Endodermal cell (in vitro differentiated cells): ENCODE data around the gene ATL3. TPM values are rescaled to one million over a fixed set of nuclear protein-coding genes. Genes with fewer than 3 reads are reported as not detected.
"Not testable (repeated sequence)": the region's sequence is repeated elsewhere in the genome, so short reads cannot be mapped to it uniquely, and the experiment has no call there.

Experiments used
- DNase-seq: peaks from one replicate; pipeline ENCODE4 v3.0.0-alpha.2; 2017
- H3K27ac ChIP-seq: 2 replicates; pipeline ENCODE4 v1.5.1; 2013; ENCODE audit warnings: mild to moderate bottlenecking, low read depth, low read length, moderate library complexity
- H3K27me3 ChIP-seq: 2 replicates; pipeline ENCODE4 v1.6.1; 2013; ENCODE audit warnings: mild to moderate bottlenecking, low read length, moderate library complexity; ENCODE audit not compliant: insufficient read depth, control insufficient read depth, poor library complexity, severe bottlenecking
- H3K36me3 ChIP-seq: 2 replicates; pipeline ENCODE4 v1.7.0; 2013; ENCODE audit warnings: mild to moderate bottlenecking, low read length, moderate library complexity; ENCODE audit not compliant: control insufficient read depth, insufficient read depth
- H3K4me1 ChIP-seq: one replicate; pipeline ENCODE4 v1.7.0; 2013; ENCODE audit warnings: low read length; ENCODE audit not compliant: control insufficient read depth, insufficient read depth
- H3K4me3 ChIP-seq: 2 replicates; pipeline ENCODE4 v1.5.1; 2013; ENCODE audit warnings: mild to moderate bottlenecking, low read length, moderate library complexity
- H3K9ac ChIP-seq: 2 replicates; pipeline ENCODE4 v1.6.1; 2013; ENCODE audit warnings: mild to moderate bottlenecking, low read length, moderate library complexity; ENCODE audit not compliant: poor library complexity, severe bottlenecking; ENCODE audit errors: extremely low read depth
- H3K9me3 ChIP-seq: 2 replicates; pipeline ENCODE4 v1.6.1; 2013; ENCODE audit warnings: mild to moderate bottlenecking, low read length, moderate library complexity; ENCODE audit not compliant: control insufficient read depth
- H3K27ac Mint-ChIP-seq: 2 replicates; pipeline ENCODE4 v1.8.0; 2020; ENCODE audit warnings: mixed read lengths
- H3K27me3 Mint-ChIP-seq: 2 replicates; pipeline ENCODE4 v1.8.0; 2021; ENCODE audit warnings: mild to moderate bottlenecking, mixed read lengths; ENCODE audit not compliant: insufficient read depth
- H3K36me3 Mint-ChIP-seq: 2 replicates; pipeline ENCODE4 v1.8.0; 2020; ENCODE audit warnings: low read depth, mixed read lengths
- H3K4me1 Mint-ChIP-seq: 2 replicates; pipeline ENCODE4 v1.8.0; 2020; ENCODE audit warnings: mixed read lengths
- H3K4me3 Mint-ChIP-seq: 2 replicates; pipeline ENCODE4 v1.8.0; 2020; ENCODE audit warnings: mild to moderate bottlenecking, moderate library complexity, mixed read lengths
- H3K9me3 Mint-ChIP-seq: 2 replicates; pipeline ENCODE4 v1.8.0; 2020; ENCODE audit warnings: mild to moderate bottlenecking, mixed read lengths
- WGBS, 2 experiments: methylation state at CpG; one replicate each; pipeline versions ENCODE4 v1.1.5 to v1.1.7; 2013; ENCODE audit warnings: missing lambda C conversion rate in 2 of 2, mixed read lengths in 1 of 2; ENCODE audit not compliant: insufficient coverage in 1 of 2, insufficient read length in 1 of 2; 5-methylcytosine and 5-hydroxymethylcytosine counted together
- total RNA-seq, 2 donors: library from RNA; stranded (reverse); fragmentation: NEBNext Ultra II Directional in 1 of 2; extraction: Animal tissue kit (Norgen Biotek cat#: 25700) in 1 of 2; gene quantifications; 2 replicates in 1 of 2; 3 replicates in 1 of 2; pipeline ENCODE4 v1.2.1, GENCODE V29; 2021
- TF ChIP-seq, protein P1 (sequence below): fragments of 200-600 bp; sonication (generic); conservative IDR thresholded peaks from 2 replicates; pipeline ENCODE4 v1.5.0; 2021; ENCODE audit warnings: antibody characterized with exemption, mild to moderate bottlenecking

The ATL3 gene
- total RNA-seq, 2 donors from 2014 or later, result 33.8 to 38.0 TPM

DNA sequence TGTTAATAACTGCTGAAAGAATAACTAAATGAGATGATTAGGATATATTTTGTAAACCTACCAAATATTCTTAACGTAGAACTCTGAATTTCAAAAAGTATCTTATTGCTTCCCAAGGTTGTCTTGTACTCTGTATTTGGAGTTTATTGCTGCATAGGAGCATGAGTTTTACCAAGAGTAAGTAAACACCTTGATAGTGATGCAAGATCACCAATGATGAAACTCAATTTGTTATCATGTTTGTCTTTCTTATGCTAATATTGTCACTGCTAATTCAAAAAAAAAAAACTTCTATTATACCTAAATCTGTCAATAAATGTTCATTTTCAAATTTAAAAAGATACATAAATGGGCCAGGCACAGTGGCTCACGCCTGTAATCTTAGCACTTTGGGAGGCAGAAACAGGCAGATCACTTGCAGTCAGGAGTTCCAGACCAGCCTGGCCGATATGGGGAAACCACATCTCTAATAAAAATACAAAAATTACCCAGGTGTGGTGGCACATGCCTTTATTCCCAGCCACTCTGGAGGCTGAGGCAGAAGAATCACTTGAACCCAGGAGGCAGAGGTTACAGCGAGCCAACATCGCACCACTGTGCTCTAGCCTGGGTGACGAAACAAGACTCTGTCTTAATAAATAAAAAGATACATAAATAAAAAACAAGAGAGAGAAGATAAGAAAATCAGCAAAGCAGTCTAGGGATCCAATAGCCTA, 84.6 kb downstream of the ATL3 start:
- no peaks in the 10 kb centered on the region for H3K27me3 ChIP-seq
- H3K9me3 ChIP-seq, result peaks cover 21% of the 10 kb centered on the region
- H3K36me3 Mint-ChIP-seq, result peaks cover 52% of the 10 kb centered on the region
- H3K4me3 ChIP-seq, result no peak overlapping the region
- no peak overlapping the region for H3K27ac Mint-ChIP-seq
- H3K9me3 Mint-ChIP-seq, result peaks cover 16% of the 10 kb centered on the region
- WGBS, 2 experiments, result 90 to 97% methylated on average over 2 to 6 of the region's 6 CpGs
- no peak for DNase-seq
- no peak overlapping the region for H3K27ac ChIP-seq
- H3K4me3 Mint-ChIP-seq, result no peak overlapping the region
- no peaks in the 10 kb centered on the region for H3K4me1 ChIP-seq
- no peak overlapping the region for H3K9ac ChIP-seq
- TF ChIP-seq, protein P1, sequence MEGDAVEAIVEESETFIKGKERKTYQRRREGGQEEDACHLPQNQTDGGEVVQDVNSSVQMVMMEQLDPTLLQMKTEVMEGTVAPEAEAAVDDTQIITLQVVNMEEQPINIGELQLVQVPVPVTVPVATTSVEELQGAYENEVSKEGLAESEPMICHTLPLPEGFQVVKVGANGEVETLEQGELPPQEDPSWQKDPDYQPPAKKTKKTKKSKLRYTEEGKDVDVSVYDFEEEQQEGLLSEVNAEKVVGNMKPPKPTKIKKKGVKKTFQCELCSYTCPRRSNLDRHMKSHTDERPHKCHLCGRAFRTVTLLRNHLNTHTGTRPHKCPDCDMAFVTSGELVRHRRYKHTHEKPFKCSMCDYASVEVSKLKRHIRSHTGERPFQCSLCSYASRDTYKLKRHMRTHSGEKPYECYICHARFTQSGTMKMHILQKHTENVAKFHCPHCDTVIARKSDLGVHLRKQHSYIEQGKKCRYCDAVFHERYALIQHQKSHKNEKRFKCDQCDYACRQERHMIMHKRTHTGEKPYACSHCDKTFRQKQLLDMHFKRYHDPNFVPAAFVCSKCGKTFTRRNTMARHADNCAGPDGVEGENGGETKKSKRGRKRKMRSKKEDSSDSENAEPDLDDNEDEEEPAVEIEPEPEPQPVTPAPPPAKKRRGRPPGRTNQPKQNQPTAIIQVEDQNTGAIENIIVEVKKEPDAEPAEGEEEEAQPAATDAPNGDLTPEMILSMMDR, result no peak
- no peaks in the 10 kb centered on the region for H3K27me3 Mint-ChIP-seq
- peaks cover 14% of the 10 kb centered on the region for H3K36me3 ChIP-seq
- H3K4me1 Mint-ChIP-seq, result no peaks in the 10 kb centered on the region

DNA sequence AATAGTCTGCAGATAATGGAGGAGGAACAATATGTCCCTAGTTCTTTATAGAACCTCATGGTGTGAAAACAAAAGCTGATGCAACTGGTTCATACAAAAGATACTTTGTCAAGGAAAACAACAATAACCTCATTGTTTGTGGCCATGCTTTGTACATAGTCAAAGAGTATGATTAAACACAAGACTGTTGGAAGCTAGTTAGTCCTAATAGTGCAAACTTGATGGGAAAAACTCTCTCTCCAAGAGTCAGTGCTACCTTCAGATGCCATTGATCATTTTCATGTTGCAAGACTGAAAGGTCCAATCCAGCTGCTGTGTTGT, 87.9 kb downstream of the ATL3 start:
- H3K27ac ChIP-seq, result no peak overlapping the region
- H3K36me3 ChIP-seq, result peaks cover 24% of the 10 kb centered on the region
- Mint-ChIP-seq H3K27ac (no peak overlapping the region), H3K27me3 (no peaks in the 10 kb centered on the region), H3K9me3 (peaks cover 45% of the 10 kb centered on the region), H3K4me1 (no peaks in the 10 kb centered on the region), H3K4me3 (no peak overlapping the region), H3K36me3 (peaks cover 71% of the 10 kb centered on the region)
- TF ChIP-seq, protein P1, result no peak
- H3K27me3 ChIP-seq, result no peaks in the 10 kb centered on the region
- DNase-seq, result no peak
- H3K9ac ChIP-seq, result no peak overlapping the region
- H3K9me3 ChIP-seq, result peaks cover 43% of the 10 kb centered on the region
- no peaks in the 10 kb centered on the region for H3K4me1 ChIP-seq
- H3K4me3 ChIP-seq, result no peak overlapping the region

DNA sequence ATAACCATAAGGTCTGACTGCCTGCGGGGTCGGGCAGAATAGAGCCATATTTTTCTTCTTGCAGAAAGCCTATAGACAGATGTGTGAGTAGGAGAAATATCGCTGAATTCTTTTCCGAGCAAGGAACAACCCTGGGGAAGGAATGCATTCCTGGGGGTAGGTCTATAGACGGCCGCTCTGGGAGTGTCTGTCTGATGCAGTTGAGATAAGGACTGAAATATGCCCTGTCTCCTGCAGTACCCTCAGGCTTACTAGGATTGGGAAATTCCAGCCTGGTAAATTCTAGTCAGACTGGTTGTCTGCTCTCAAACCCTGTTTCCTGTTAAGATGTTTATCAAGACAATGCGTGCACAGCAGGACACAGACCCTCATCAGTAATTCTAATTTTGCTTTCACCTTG, 90.0 kb downstream of the ATL3 start:
- peak overlapping the region; percentile 33 for H3K4me3 ChIP-seq
- H3K36me3 Mint-ChIP-seq, result peaks cover 72% of the 10 kb centered on the region
- not testable (repeated sequence) for H3K9ac ChIP-seq, H3K4me3 Mint-ChIP-seq, H3K27ac ChIP-seq, H3K27me3 ChIP-seq, H3K27me3 Mint-ChIP-seq, H3K27ac Mint-ChIP-seq, H3K4me1 ChIP-seq, DNase-seq, H3K4me1 Mint-ChIP-seq
- H3K9me3 ChIP-seq, result peaks cover 43% of the 10 kb centered on the region
- H3K36me3 ChIP-seq, result peaks cover 24% of the 10 kb centered on the region
- 94 to 100% methylated on average over 4 to 7 of the region's 7 CpGs for whole genome bisulfite sequencing, 2 experiments
- peaks cover 52% of the 10 kb centered on the region for H3K9me3 Mint-ChIP-seq

DNA sequence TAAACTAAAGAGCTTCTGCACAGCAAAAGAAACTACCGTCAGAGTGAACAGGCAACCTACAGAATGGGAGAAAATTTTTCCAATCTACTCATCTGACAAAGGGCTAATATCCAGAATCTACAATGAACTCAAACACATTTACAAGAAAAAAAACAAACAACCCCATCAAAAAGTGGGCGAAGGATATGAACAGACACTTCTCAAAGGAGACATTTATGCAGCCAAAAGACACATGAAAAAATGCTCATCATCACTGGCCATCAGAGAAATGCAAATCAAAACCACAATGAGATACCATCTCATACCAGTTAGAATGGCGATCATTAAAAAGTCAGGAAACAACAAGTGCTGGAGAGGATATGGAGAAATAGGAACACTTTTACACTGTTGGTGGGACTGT, 92.3 kb downstream of the ATL3 start:
- WGBS, 2 experiments, result no CpG with 5 or more reads among the region's 3 CpGs
- not testable (repeated sequence) for H3K4me3 Mint-ChIP-seq, H3K27me3 ChIP-seq, DNase-seq, H3K27ac Mint-ChIP-seq, H3K27ac ChIP-seq, H3K4me1 ChIP-seq, H3K9ac ChIP-seq, H3K4me1 Mint-ChIP-seq, H3K4me3 ChIP-seq, H3K27me3 Mint-ChIP-seq
- H3K9me3 ChIP-seq, result peaks cover 43% of the 10 kb centered on the region
- Mint-ChIP-seq H3K36me3 (peaks cover 68% of the 10 kb centered on the region), H3K9me3 (peaks cover 52% of the 10 kb centered on the region)
- peaks cover 20% of the 10 kb centered on the region for H3K36me3 ChIP-seq
